ENCODE data around the gene VGF.
"Not testable (repeated sequence)": the region's sequence is repeated elsewhere in the genome, so short reads cannot be mapped to it uniquely, and the experiment has no call there.

DNA sequence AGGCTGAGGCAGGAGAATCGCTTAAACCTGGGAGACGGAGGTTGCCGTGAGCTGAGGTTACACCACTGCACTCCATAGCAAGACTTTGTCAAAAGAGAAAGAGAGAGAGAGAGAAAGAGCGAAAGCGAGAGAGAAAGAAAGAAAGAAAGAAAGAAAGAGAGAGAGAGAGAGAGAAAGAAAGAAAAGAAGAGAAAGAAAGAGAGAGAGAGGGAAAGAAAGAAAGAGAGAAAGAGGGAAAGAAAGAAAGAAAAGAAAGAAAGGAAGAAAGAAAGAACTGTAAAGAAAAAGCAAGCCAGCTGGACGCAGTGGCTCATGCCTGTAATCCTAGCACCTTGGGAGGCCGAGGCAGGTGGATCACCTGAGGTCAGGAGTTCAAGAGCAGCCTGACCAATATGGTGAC, 52.2 kb downstream of the VGF start:
- TF ChIP-seq, protein P1, sequence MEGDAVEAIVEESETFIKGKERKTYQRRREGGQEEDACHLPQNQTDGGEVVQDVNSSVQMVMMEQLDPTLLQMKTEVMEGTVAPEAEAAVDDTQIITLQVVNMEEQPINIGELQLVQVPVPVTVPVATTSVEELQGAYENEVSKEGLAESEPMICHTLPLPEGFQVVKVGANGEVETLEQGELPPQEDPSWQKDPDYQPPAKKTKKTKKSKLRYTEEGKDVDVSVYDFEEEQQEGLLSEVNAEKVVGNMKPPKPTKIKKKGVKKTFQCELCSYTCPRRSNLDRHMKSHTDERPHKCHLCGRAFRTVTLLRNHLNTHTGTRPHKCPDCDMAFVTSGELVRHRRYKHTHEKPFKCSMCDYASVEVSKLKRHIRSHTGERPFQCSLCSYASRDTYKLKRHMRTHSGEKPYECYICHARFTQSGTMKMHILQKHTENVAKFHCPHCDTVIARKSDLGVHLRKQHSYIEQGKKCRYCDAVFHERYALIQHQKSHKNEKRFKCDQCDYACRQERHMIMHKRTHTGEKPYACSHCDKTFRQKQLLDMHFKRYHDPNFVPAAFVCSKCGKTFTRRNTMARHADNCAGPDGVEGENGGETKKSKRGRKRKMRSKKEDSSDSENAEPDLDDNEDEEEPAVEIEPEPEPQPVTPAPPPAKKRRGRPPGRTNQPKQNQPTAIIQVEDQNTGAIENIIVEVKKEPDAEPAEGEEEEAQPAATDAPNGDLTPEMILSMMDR (IDR thresholded peaks at IDR 0.05; ENCODE audit: insufficient read depth, low read depth, low read length), result not testable (repeated sequence)
- not testable (repeated sequence) for TF ChIP-seq EZH2 (IDR thresholded peaks at IDR 0.05; ENCODE audit: insufficient read depth, low read length)

Data from astrocyte (in vitro differentiated cells and primary cell).